Transverse colon (tissue), 4 donors: ENCODE results near the gene PROX2.

Experiments
- CTCF ChIP-seq, 5 experiments: fragments of 200-600 bp in 3 of 5; fragments of 450-650 bp in 2 of 5; sonication (generic) in 3 of 5; IDR thresholded peaks; 1 replicate in 2 of 5; 2 replicates in 3 of 5; pipeline ENCODE4 v1.5.1; 2016 to 2017; ENCODE audit warnings: antibody characterized with exemption in 5 of 5, inconsistent platforms in 3 of 5, mild to moderate bottlenecking in 2 of 5, moderate library complexity in 1 of 5
- POLR2A ChIP-seq: fragments of 450-650 bp; IDR thresholded peaks from one replicate; pipeline ENCODE4 v1.6.1; 2016; ENCODE audit warnings: antibody characterized with exemption, mild to moderate bottlenecking, moderate library complexity
- POLR2AphosphoS5 ChIP-seq, 3 donors: sonication (generic); formaldehyde crosslinking; IDR thresholded peaks; one replicate each; pipeline ENCODE4 v1.6.1; 2016; ENCODE audit warnings: antibody characterized with exemption in 3 of 3

GRCh38 chr14:74912801-74913200, 36.9 kb upstream of the PROX2 start:
- TF ChIP-seq CTCF (IDR thresholded peaks at IDR 0.05) (no peak), POLR2A (no peak), POLR2AphosphoS5 (IDR thresholded peaks at IDR 0.05) (no peak)
